ENCODE results near the gene EMILIN1.
A peak's percentile ranks its signal among the peaks of the same experiment; 100 is the strongest.
"Not testable (repeated sequence)": the region's sequence is repeated elsewhere in the genome, so short reads cannot be mapped to it uniquely, and the experiment has no call there.

Gene EMILIN1

GRCh38 chr2:27095745-27096651 lies 17.6 kb downstream of the EMILIN1 start:
- peak in 1 of 4 experiments; percentile 13 for DNase-seq

GRCh38 chr2:27096748-27097297 lies 18.4 kb downstream of the EMILIN1 start:
- no peak for DNase-seq

DNA sequence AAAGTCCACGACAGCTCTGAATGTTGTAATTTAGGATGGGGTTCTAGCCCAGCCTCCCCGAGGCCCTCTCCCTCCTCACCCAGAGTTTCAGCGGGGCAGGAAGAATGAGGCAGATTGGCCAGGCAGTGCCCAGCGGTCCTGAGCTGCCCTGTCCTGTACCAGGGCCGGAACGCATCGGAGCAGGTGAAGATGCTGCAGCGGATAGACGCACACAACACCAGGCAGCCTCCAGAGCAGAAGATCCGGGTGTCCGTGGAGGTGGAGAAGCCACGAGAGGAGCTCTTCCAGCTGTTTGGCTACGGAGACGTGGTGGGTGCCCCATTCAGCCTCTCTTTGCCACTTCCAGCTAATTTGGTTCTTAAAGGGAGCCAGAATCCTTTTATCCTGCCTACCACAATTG lies 18.9 kb downstream of the EMILIN1 start:
- DNase-seq = no peak

DNA sequence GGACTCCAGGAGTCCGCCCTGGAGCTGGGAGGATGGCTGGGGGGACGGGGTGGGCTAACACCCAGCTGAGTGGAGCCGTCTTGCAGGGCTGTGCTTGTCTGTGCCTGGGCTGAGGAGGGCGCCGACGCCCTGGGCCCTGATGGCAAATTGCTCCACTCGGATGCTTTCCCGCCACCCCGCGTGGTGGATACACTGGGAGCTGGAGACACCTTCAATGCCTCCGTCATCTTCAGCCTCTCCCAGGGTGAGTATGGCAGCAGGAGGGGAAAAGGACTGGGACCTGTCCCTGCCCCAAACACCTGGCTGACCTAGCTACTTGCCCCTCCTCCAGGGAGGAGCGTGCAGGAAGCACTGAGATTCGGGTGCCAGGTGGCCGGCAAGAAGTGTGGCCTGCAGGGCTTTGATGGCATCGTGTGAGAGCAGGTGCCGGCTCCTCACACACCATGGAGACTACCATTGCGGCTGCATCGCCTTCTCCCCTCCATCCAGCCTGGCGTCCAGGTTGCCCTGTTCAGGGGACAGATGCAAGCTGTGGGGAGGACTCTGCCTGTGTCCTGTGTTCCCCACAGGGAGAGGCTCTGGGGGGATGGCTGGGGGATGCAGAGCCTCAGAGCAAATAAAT lies 21.0 kb downstream of the EMILIN1 start:
- DNase-seq = no peak

GRCh38 chr2:27100036-27100435 lies 21.6 kb downstream of the EMILIN1 start:
- no peak for DNase-seq

DNA sequence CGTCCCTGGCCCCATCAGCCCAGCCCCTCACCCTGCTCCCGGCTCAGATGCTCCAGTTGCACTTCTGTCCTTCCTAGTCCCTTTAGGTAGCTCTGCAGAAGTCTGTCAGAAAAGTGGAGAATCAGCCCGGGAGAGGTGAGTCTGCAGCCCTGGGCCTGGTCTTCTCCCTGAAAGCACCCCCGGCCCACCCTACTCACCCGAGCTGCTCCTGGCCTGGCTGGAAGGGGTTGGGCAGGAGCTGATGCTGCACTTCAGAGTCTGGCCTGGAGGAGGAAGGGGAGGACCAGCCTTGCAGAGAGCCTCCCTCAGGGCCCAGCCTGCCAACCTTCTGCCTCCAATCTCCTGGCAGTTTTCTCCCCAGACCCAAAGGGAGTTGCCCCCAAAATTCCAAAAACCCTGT lies 23.9 kb downstream of the EMILIN1 start:
- DNase-seq = no peak

- DNase-seq = no peak
Observed at GRCh38 chr2:27105981-27106380, 27.6 kb downstream of the EMILIN1 start.

DNA sequence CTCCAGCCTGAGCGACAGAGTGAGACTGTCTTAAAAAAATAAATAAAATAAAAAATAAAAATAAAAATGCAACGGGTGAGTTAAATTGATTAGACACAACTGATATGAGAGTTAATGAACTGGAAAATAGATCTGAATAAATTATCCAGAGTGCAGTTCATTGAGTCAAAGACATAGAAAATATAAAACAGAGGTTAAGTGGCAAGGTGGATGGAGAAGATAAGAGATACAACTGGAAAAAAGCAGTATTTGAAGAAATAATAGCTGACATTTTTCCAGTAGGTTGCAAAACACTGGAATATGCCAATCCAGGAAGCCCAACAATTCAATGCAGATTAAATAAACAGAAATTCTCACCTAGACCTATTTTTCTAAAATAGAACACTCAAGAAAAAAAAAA lies 29.8 kb downstream of the EMILIN1 start:
- DNase-seq = no peak

DNA sequence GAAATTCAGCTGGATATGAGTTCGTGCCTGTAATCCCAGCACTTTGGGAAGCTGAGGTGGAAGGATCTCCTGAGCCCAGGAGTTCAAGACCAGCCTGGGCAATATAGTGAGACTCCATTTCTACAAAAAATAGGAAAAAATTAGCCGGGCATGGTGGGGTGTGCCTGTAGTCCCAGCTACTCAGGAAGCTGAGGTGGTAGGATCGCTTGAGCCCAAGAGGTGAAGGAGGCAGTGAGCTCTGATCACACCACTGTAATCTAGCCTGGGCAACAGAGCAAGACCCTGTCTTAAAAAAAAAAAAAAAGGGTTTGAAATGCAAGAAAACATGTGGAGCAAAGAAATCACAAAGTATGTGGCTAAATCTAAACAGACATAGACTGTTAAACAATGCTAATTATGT lies 30.7 kb downstream of the EMILIN1 start:
- no peak for DNase-seq

DNA sequence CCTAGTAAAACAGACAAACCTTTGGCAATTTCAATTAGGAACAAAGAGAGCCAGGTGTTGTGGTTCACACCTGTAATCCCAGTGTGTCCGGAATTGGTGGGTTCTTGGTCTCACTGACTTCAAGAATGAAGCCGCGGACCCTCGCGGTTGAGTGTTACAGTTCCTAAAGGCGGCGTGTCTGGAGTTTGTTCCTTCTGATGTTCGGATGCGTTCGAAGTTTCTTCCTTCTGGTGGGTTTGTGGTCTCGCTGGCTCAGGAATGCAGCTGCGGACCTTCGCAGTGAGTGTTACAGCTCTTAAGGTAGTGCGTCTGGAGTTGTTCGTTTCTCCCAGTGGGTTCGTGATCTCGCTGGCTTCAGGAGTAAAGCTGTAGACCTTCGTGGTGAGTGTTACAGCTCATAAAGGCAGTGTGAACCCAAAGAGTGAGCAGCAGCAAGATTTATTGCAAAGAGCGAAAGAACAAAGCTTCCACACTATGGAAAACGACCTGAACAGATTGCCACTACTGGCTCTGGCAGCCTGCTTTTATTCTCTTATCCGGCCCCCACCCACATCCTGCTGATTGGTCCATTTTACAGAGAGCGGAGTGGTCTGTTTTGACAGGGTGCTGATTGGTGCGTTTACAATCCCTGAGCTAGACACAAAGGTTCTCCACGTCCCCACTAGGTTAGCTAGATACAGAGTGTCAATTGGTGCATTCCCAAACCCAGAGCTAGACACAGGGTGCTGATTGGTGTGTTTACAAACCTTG lies 32.4 kb downstream of the EMILIN1 start:
- not testable (repeated sequence) for DNase-seq

GRCh38 chr2:27111392-27112078 lies 33.1 kb downstream of the EMILIN1 start:
- not testable (repeated sequence) for DNase-seq

DNA sequence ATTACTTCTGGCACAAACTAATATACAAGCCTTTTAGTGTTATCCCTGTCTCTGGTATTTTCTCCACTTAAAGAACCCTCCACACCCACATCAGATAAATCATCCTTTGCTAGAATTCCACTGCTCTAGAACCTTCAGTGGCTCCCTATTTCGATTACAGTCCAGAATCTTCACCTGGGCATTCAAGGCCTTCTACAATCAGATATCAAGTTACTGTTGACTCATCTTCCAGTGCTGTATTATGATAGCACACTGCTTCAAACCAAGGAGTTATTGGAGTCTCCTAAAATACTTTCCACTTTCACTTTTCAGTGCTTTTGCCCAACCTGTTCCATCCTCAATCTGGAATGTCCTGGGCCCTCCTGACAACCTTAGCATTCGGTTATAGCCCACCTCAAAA lies 37.1 kb downstream of the EMILIN1 start:
- DNase-seq = no peak

- DNase-seq = no peak
Observed at GRCh38 chr2:27117995-27118524, 39.6 kb downstream of the EMILIN1 start.

GRCh38 chr2:27118525-27119329 lies 40.3 kb downstream of the EMILIN1 start, which contains the start of gene CGREF1:
TSS of gene CGREF1 (minus strand) at chr2:27119128. CDS start at chr2:27104366, 14,762 bp downstream.
- DNase-seq = no peak

DNA sequence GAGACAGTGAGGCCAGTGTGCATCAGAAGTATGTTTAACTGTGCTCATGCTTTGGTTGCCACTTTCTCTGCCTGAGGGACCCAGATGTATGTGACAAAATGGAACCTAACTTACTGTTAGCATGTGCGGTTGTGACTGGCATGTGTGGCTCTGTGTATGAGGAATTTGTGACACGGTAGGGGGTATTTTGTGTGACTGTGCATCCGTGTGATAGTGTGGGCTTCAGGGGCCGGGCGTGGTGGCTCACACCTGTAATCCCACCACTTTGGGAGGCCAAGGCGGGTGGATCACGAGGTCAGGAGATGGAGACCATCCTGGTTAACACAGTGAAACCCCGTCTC lies 40.9 kb downstream of the EMILIN1 start:
- not testable (repeated sequence) for DNase-seq

GRCh38 chr2:27121906-27122305 lies 43.5 kb downstream of the EMILIN1 start:
- no peak for DNase-seq

DNA sequence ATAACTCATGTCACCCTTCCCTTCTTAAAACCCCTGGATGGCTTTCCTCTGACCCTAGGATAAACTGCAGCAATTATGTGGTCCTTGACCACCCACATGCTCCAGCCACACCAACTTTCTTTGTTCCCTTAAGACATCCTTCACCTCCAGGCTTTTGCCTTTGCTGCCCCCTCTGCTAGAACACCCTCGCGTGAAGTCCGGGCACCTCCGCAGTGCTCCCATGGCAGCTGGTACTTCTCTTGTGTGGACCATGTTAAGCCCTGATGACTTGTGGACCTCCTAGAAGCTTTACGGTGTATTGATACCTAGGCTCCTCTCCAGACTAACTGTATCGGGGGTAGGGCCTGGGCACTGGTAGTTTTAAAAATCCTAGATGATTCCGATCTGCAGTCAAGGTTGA lies 44.4 kb downstream of the EMILIN1 start:
- no peak for DNase-seq

- peak in 2 of 4 experiments; percentile 27 to 54 for DNase-seq
Observed at GRCh38 chr2:27123302-27124150, 45.1 kb downstream of the EMILIN1 start, which contains the start of gene ABHD1. TSS of gene ABHD1 (plus strand) at chr2:27123815. CDS start at chr2:27123949, 134 bp downstream.

- DNase-seq = no peak
Observed at GRCh38 chr2:27125104-27125503, 46.7 kb downstream of the EMILIN1 start.

DNA sequence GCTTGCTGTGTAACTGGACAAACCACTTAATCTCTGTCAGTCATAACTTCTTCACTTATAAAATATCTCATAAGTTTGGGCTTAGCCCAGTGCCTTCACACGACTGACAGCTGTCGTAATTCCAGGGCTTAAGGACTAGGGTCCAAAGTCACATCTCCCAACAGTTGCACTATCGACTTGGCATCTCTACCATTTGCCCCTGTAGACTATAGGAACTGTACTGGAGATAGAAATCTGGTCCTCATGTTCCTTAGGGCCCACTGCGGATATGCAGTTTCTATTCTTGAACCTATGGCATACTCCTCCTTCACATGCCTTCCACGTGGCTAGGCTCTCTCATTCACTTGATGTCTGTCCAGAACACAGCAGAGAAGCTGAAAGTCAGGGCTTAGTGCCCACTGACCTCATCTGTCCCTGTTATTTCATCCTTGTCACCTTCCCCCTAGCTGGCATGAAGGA lies 47.9 kb downstream of the EMILIN1 start:
- DNase-seq = no peak
